H54 (cell line): ENCODE results near the gene FIP1L1.
A peak's percentile ranks its signal among the peaks of the same experiment; 100 is the strongest.
"Not testable (repeated sequence)": the region's sequence is repeated elsewhere in the genome, so short reads cannot be mapped to it uniquely, and the experiment has no call there.

Experiments used
- DNase-seq: peaks from one replicate; pipeline ENCODE4 v3.0.0; 2011; ENCODE audit warnings: low spot score, mixed read lengths; ENCODE audit not compliant: insufficient read length
- FAIRE-seq: peaks from 3 replicates; lab custom pipeline; 2011; peaks lifted over from hg19 to GRCh38; lab: Jason Lieb, UNC
- POLR2A ChIP-seq: IDR thresholded peaks from 2 replicates; pipeline ENCODE4 v1.6.1; 2011; ENCODE audit warnings: low read depth, mild to moderate bottlenecking, low read length

The FIP1L1 gene

GRCh38 chr4:53365121-53365485 lies 12.3 kb upstream of the FIP1L1 start:
- DNase-seq (peak; percentile 12), FAIRE-seq (no peak)
- TF ChIP-seq POLR2A: no peak

- FAIRE-seq (peak; percentile 94), DNase-seq (peak; percentile 78)
- TF ChIP-seq POLR2A: peak; percentile 55
Observed at GRCh38 chr4:53365486-53366300, 11.7 kb upstream of the FIP1L1 start, which contains the start of gene SCFD2. SCFD2 (minus strand) TSS chr4:53366061.

- TF ChIP-seq POLR2A: no peak
- FAIRE-seq (no peak), DNase-seq (no peak)
Observed at GRCh38 chr4:53366301-53366716, 11.1 kb upstream of the FIP1L1 start.

GRCh38 chr4:53367721-53368120 lies 9.7 kb upstream of the FIP1L1 start:
- no peak for TF ChIP-seq POLR2A
- FAIRE-seq (no peak), DNase-seq (no peak)

GRCh38 chr4:53371049-53371448 lies 6.4 kb upstream of the FIP1L1 start:
- FAIRE-seq (no peak), DNase-seq (no peak)
- no peak for TF ChIP-seq POLR2A

- DNase-seq (no peak), FAIRE-seq (no peak)
- TF ChIP-seq POLR2A: no peak
Observed at GRCh38 chr4:53371843-53372521, 5.5 kb upstream of the FIP1L1 start.

GRCh38 chr4:53374777-53375258 lies 2.6 kb upstream of the FIP1L1 start:
- no peak for TF ChIP-seq POLR2A
- DNase-seq: no peak
- no peak for FAIRE-seq

GRCh38 chr4:53376900-53377299 lies 541 bp upstream of the FIP1L1 start:
- no peak for TF ChIP-seq POLR2A
- DNase-seq (no peak), FAIRE-seq (no peak)

- no peak for TF ChIP-seq POLR2A
- no peak for FAIRE-seq
- DNase-seq: no peak
Observed at GRCh38 chr4:53378171-53378482, 686 bp downstream of the FIP1L1 start.

GRCh38 chr4:53380221-53380620 lies 2.8 kb downstream of the FIP1L1 start:
- TF ChIP-seq POLR2A: no peak
- DNase-seq (no peak), FAIRE-seq (peak; percentile 20)

GRCh38 chr4:53409479-53409878 lies 32.0 kb downstream of the FIP1L1 start:
- not testable (repeated sequence) for FAIRE-seq, DNase-seq

GRCh38 chr4:53419208-53419607 lies 41.8 kb downstream of the FIP1L1 start:
- FAIRE-seq: no peak
- DNase-seq: no peak
- no peak for TF ChIP-seq POLR2A

- no peak for FAIRE-seq
Observed at GRCh38 chr4:53421791-53422190, 44.4 kb downstream of the FIP1L1 start.

GRCh38 chr4:53422367-53422766 lies 44.9 kb downstream of the FIP1L1 start:
- FAIRE-seq (no peak), DNase-seq (no peak)
- TF ChIP-seq POLR2A: no peak

More at GRCh38 chr4:53421791-53422190, 44.4 kb downstream of the FIP1L1 start:
- TF ChIP-seq POLR2A: no peak
- DNase-seq: no peak
